ENCODE results near the gene TDRD15.
"Not testable (repeated sequence)": the region's sequence is repeated elsewhere in the genome, so short reads cannot be mapped to it uniquely, and the experiment has no call there.

The TDRD15 gene

GRCh38 chr2:21148718-21149117 is 24.9 kb downstream of the TDRD15 start:
- DNase-seq, result no peak

- DNase-seq, result not testable (repeated sequence)
Measured at GRCh38 chr2:21151234-21151633, 27.5 kb downstream of the TDRD15 start.

GRCh38 chr2:21155365-21156136 is 31.8 kb downstream of the TDRD15 start:
- DNase-seq, result no peak

GRCh38 chr2:21161122-21161521 is 37.4 kb downstream of the TDRD15 start:
- no peak for DNase-seq

- DNase-seq, result no peak
Measured at GRCh38 chr2:21161832-21162614, 38.3 kb downstream of the TDRD15 start.

- DNase-seq, result no peak
Measured at GRCh38 chr2:21162615-21162878, 38.8 kb downstream of the TDRD15 start.

GRCh38 chr2:21163213-21163612 is 39.4 kb downstream of the TDRD15 start:
- no peak for DNase-seq

- DNase-seq, result no peak
Measured at GRCh38 chr2:21165350-21165749, 41.6 kb downstream of the TDRD15 start.

GRCh38 chr2:21175895-21176646 is 52.3 kb downstream of the TDRD15 start:
- DNase-seq, result no peak

- DNase-seq, result no peak
Measured at GRCh38 chr2:21181957-21182356, 58.2 kb downstream of the TDRD15 start.

GRCh38 chr2:21183306-21183705 is 59.5 kb downstream of the TDRD15 start:
- no peak for DNase-seq

- DNase-seq, result no peak
Measured at GRCh38 chr2:21183726-21184125, 60.0 kb downstream of the TDRD15 start.

GRCh38 chr2:21191535-21191934 is 67.8 kb downstream of the TDRD15 start:
- no peak for DNase-seq
